Stimulated activated CD4-positive, alpha-beta T cell treated with anti-CD3 and anti-CD28 coated beads, Interleukin-12 subunit alpha, Interleukin-12 subunit beta, amount 100 ng/mL, for 4 hours (primary cell): Measurements from ENCODE around the gene ZNF92.
"Not testable (repeated sequence)": the region's sequence is repeated elsewhere in the genome, so short reads cannot be mapped to it uniquely, and the experiment has no call there.

Experiments
- DNase-seq: peaks from one replicate; pipeline ENCODE4 v3.0.0-alpha.2; 2020

ZNF92 gene

GRCh38 chr7:65373608-65374351 is at the start of gene ZNF92:
Gene ZNF92, plus strand, starts transcription at chr7:65373855. Its CDS starts 143 bp downstream, at chr7:65373998.
- peak; percentile 93 for DNase-seq

GRCh38 chr7:65325793-65326432 is 47.7 kb upstream of the ZNF92 start:
- DNase-seq: no peak

- DNase-seq: no peak
These were observed 35.3 kb upstream of the ZNF92 start for GRCh38 chr7:65338346-65338745.

- DNase-seq: no peak
These were observed 34.4 kb upstream of the ZNF92 start for GRCh38 chr7:65339257-65339656.

- DNase-seq: no peak
These were observed 30.7 kb upstream of the ZNF92 start for GRCh38 chr7:65342723-65343629.

- DNase-seq: not testable (repeated sequence)
These were observed 29.1 kb upstream of the ZNF92 start for GRCh38 chr7:65344541-65344940.

GRCh38 chr7:65354263-65354662 is 19.4 kb upstream of the ZNF92 start:
- DNase-seq: no peak

GRCh38 chr7:65369843-65370242 is 3.8 kb upstream of the ZNF92 start:
- DNase-seq: no peak

- no peak for DNase-seq
These were observed 2.2 kb upstream of the ZNF92 start for GRCh38 chr7:65371468-65371867.

- DNase-seq: no peak
These were observed 5.7 kb downstream of the ZNF92 start for GRCh38 chr7:65379318-65379717.

- no peak for DNase-seq
These were observed 8.1 kb downstream of the ZNF92 start for GRCh38 chr7:65381742-65382141.

- DNase-seq: no peak
These were observed 8.8 kb downstream of the ZNF92 start for GRCh38 chr7:65382452-65382851.

- DNase-seq: no peak
These were observed 14.2 kb downstream of the ZNF92 start for GRCh38 chr7:65387891-65388290.

- no peak for DNase-seq
These were observed 16.9 kb downstream of the ZNF92 start for GRCh38 chr7:65390588-65390987.

GRCh38 chr7:65397730-65398142 is 24.1 kb downstream of the ZNF92 start:
- no peak for DNase-seq

- DNase-seq: not testable (repeated sequence)
These were observed 25.0 kb downstream of the ZNF92 start for GRCh38 chr7:65398671-65399070.

- DNase-seq: not testable (repeated sequence)
These were observed 25.4 kb downstream of the ZNF92 start for GRCh38 chr7:65399101-65399500.

- DNase-seq: no peak
These were observed 30.4 kb downstream of the ZNF92 start for GRCh38 chr7:65404020-65404419.

- DNase-seq: not testable (repeated sequence)
These were observed 33.1 kb downstream of the ZNF92 start for GRCh38 chr7:65406706-65407105.

- DNase-seq: no peak
These were observed 35.7 kb downstream of the ZNF92 start for GRCh38 chr7:65409363-65409762.

- DNase-seq: no peak
These were observed 37.6 kb downstream of the ZNF92 start for GRCh38 chr7:65411249-65411648.

GRCh38 chr7:65422670-65423069 is 49.0 kb downstream of the ZNF92 start:
- no peak for DNase-seq

GRCh38 chr7:65423286-65423685 is 49.6 kb downstream of the ZNF92 start:
- DNase-seq: not testable (repeated sequence)
